SK-N-MC (cell line): ENCODE measurements around the gene HMGXB3.

Experiments
- DNase-seq: peaks from one replicate; pipeline ENCODE4 v3.0.0-alpha.2; 2011; ENCODE audit warnings: low read depth, low spot score
- H3K27ac ChIP-seq: fragments of 200-600 bp; sonication (generic); 2 replicates; pipeline ENCODE4 v1.5.1; 2016; ENCODE audit warnings: mixed run types
- H3K36me3 ChIP-seq: fragments of 200-600 bp; sonication (generic); 2 replicates; pipeline ENCODE4 v1.6.1; 2017; ENCODE audit warnings: antibody characterized with exemption, low read length, mixed read lengths; ENCODE audit not compliant: insufficient read depth
- H3K4me3 ChIP-seq: fragments of 200-600 bp; sonication (generic); 2 replicates; pipeline ENCODE4 v1.5.1; 2016
- H3K9ac ChIP-seq: fragments of 200-600 bp; sonication (generic); 2 replicates; pipeline ENCODE4 v1.8.0; 2017; ENCODE audit warnings: mixed run types, mixed read lengths; ENCODE audit not compliant: insufficient read length
- H3K9me3 ChIP-seq: fragments of 200-600 bp; sonication (generic); 2 replicates; pipeline ENCODE4 v1.6.1; 2017; ENCODE audit warnings: low read depth, mild to moderate bottlenecking, antibody characterized with exemption, low read length, moderate library complexity, mixed read lengths
- EZH2 ChIP-seq: fragments of 200-600 bp; sonication (generic); IDR thresholded peaks from one replicate; pipeline ENCODE4 v1.6.1; 2017; ENCODE audit warnings: antibody characterized with exemption
- FOXP2 ChIP-seq: optimal IDR thresholded peaks from 2 replicates; pipeline ENCODE3; 2011; ENCODE audit warnings: mild to moderate bottlenecking, moderate library complexity; ENCODE audit not compliant: insufficient read depth; ENCODE audit errors: extremely low read length, control extremely low read depth
- POLR2AphosphoS5 ChIP-seq: IDR thresholded peaks from 2 replicates; pipeline ENCODE4 v1.6.1; 2012; ENCODE audit warnings: mild to moderate bottlenecking, low read depth, low read length, borderline replicate concordance

HMGXB3 gene

DNA sequence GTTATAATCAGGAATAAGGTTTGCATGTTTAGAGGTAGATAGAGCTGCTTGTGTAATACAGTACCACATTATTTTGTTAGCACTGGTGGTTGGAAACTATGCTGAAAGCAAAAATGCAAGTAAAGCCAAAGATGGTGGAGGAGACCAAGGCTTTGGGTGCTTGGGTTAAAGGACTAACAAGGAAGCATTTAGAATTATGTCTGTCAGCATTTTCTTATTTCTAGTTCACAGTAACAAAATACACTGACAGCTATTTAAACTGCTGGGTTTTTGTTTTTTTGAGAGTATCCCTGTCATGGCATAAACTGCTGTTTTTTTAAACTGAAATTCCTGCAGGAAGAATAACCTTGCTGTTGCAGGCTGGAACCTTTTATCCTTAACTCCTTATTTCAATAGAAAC, 6.5 kb downstream of the HMGXB3 start:
- DNase-seq, result no peak
- peaks cover 57% of the 10 kb centered on the region for H3K36me3 ChIP-seq
- no peak for TF ChIP-seq POLR2AphosphoS5
- no peak for TF ChIP-seq FOXP2
- TF ChIP-seq EZH2, result no peak
- H3K4me3 ChIP-seq, result no peak overlapping the region
- H3K9me3 ChIP-seq, result no peaks in the 10 kb centered on the region
- H3K9ac ChIP-seq, result no peak overlapping the region
- no peak overlapping the region for H3K27ac ChIP-seq

DNA sequence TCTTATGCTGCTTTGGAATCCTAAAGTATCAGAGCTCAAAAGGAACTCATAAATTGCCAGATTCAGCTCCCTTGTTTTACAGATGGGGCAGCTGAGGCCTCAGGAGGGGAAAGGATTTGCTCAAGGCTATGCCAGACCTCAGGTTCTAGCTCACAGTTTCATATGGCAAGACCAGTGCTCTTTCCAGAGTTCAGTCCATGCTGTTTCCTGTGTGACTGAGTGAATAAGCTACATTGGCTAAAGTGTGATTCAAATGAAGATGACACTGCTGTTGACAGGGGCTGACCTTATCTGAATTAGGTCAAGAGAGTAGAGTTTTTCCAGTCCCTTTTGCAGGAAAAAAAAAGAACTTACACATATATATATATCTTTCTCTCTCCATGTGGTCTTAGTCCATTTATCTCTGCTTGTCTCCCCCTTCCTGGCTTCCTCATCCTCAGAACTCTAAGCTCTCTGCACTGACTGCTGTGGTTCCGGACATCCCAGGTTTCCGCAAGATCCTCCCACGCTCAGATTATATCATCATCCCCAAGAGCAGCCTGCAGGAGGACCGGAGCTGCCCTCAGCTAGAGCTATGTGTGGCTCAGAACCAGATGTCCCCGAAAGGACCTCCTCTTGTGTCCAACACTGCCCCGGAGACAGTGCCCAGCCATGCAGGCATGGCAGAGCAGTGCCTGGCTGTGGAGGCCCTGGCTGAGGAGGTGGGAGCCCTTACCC, 9.3 kb downstream of the HMGXB3 start:
- TF ChIP-seq POLR2AphosphoS5 (no peak), EZH2 (no peak), FOXP2 (no peak)

DNA sequence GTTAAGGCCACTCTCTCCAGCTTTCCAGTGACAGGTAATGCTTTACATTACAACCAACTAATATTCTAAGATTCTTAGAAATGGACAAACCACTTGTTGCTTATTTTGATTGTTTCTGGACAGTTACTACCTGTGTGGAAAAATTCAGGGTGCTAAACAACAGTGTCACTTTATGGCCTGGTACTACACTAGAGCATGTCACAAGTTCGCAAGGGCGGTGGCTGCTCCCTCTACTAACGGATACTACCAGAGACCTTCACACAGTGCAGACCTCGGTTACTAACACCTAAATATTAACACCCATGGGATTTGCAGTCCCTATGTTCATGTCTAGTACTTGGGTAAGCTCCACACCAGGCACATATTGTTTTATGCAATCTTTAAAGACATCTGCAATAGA, 13.4 kb downstream of the HMGXB3 start:
- no peak overlapping the region for H3K27ac ChIP-seq
- peaks cover 3% of the 10 kb centered on the region; the same call in 1 of the 2 replicates for H3K9me3 ChIP-seq
- TF ChIP-seq EZH2 (no peak), POLR2AphosphoS5 (no peak), FOXP2 (no peak)
- no peak for DNase-seq
- H3K4me3 ChIP-seq, result no peak overlapping the region
- peaks cover 96% of the 10 kb centered on the region for H3K36me3 ChIP-seq
- H3K9ac ChIP-seq, result no peak overlapping the region

More for the DNA sequence above, 9.3 kb downstream of the HMGXB3 start:
- H3K9me3 ChIP-seq, result no peaks in the 10 kb centered on the region
- DNase-seq, result no peak
- H3K4me3 ChIP-seq, result no peak overlapping the region
- H3K27ac ChIP-seq, result no peak overlapping the region
- peaks cover 80% of the 10 kb centered on the region for H3K36me3 ChIP-seq
- no peak overlapping the region for H3K9ac ChIP-seq

DNA sequence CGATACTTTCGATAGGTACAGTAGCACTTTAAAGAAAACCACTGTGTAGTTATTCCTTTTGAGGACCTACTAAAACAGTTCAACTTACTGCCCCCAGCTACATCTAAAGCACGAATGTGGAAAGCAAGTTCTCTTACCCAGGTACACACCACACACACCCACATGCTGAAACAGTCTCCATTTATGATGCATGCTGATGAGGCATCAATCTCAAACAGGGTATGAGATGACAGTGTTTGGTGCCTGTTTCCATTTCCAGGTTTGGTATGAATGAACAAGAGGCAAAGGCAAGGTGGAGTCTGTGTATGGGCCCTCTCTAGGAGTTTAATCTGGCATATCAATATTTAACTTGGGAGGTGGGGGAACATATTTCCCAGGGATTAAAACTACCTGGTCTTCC, 13.9 kb downstream of the HMGXB3 start:
- Histone ChIP-seq H3K27ac (no peak overlapping the region), H3K9ac (no peak overlapping the region), H3K36me3 (peaks cover 96% of the 10 kb centered on the region), H3K4me3 (no peak overlapping the region), H3K9me3 (peaks cover 3% of the 10 kb centered on the region; the same call in 1 of the 2 replicates)
- no peak for DNase-seq
- TF ChIP-seq FOXP2 (no peak), POLR2AphosphoS5 (no peak), EZH2 (no peak)

DNA sequence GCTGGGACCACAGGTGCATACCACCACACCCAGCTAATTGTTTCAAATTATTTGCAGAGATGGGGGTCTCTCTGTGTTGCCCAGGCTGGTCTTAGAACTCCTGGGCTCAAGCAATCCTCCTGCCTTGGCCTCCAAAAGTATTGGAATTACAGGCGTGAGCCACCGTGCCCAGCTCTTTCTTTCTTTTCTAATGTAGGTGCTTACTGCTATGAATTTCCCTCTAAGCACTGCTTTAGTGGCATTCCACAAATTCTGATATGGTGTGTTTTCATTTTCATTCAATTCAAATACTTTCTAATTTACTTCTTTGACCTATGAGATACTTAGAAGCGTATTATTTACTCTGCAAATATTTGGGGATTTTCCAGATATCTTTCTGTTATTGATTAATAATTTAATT, 14.9 kb downstream of the HMGXB3 start:
- no peak overlapping the region for H3K4me3 ChIP-seq
- H3K36me3 ChIP-seq, result peaks cover 96% of the 10 kb centered on the region
- H3K9me3 ChIP-seq, result peaks cover 3% of the 10 kb centered on the region; the same call in 1 of the 2 replicates
- DNase-seq, result no peak
- no peak for TF ChIP-seq EZH2
- TF ChIP-seq FOXP2, result no peak
- TF ChIP-seq POLR2AphosphoS5, result no peak
- H3K27ac ChIP-seq, result no peak overlapping the region
- no peak overlapping the region for H3K9ac ChIP-seq

DNA sequence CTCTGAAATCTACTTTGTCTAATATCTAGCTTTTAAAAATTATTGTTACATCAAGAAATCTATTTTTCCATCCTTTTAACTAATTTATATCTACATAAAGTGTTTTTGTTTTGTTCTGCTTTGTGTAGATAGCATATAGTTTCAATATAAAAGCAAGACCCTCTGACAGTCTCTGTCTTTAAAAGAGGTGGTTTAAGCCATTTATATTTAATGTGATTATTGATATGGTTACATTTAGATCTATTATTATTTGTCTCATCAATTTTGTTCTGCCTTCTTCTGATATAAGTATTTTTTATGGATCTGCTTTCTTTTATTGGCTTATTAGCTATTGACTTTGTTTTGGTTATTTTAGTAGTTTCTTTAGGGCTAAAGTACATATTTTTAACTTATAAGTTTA, 16.0 kb downstream of the HMGXB3 start:
- no peak for DNase-seq
- Histone ChIP-seq H3K9ac (no peak overlapping the region), H3K9me3 (peaks cover 3% of the 10 kb centered on the region; the same call in 1 of the 2 replicates), H3K36me3 (peaks cover 97% of the 10 kb centered on the region), H3K27ac (no peak overlapping the region), H3K4me3 (no peak overlapping the region)
- TF ChIP-seq EZH2 (no peak), FOXP2 (no peak), POLR2AphosphoS5 (no peak)

DNA sequence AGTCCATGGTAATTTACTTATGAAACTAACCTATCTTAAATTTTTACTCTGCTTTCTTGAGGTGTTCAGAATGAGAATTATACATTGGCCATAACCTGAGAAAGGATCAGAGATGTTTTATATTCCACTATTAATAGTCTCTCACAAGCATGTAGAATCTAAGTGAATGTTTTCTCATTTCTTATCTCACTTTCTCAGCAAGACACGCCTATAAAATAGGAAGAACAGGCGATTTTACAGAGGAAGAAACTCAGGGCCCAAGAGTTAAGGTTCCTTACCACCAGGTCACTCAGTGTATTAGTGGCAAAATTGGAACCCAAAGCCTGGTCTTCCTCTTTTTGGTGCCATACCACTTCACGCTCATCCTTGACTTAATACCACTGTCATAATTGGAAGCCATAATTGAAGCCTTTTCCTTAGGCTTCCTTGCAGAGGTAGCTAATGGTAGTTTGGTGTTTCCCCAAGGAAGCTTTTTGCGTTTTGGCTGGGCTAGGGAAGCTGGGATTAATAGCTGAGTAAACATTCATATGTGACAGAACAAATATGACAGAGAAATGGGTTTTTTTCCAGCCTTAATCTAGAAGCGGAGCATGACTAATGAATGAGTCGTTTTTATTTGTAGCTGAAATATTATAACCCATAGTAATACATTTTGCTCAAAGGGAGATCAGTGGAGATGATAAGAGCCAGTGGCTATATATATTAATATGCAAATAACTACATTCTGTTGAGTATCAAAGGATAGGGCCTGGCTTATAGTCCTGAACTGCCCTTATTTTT, 16.9 kb downstream of the HMGXB3 start:
- Histone ChIP-seq H3K4me3 (no peak overlapping the region), H3K36me3 (peaks cover 93% of the 10 kb centered on the region), H3K27ac (no peak overlapping the region), H3K9me3 (peaks cover 3% of the 10 kb centered on the region; the same call in 1 of the 2 replicates), H3K9ac (no peak overlapping the region)
- no peak for TF ChIP-seq EZH2
- TF ChIP-seq POLR2AphosphoS5, result no peak
- no peak for TF ChIP-seq FOXP2
- DNase-seq, result no peak

DNA sequence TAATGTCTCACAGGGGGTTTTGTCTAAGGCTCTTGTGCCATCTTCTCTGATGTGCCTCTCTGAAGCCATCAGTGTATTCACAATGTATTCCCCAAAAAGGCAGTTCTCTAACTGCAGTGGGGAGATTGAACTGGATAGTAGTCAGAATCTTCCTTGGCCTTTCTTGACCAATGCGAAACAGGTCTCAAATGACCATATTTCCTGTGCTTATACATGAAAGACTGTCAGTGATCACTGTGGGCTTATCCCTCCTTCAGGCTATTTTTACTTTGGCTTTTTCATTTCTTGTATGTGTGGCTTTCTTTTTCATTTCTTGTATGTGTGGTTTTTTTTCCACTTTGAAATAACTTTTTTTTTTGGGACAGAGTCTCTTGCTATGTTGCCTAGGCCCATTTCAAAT, 19.7 kb downstream of the HMGXB3 start:
- Histone ChIP-seq H3K9ac (no peak overlapping the region), H3K36me3 (peaks cover 89% of the 10 kb centered on the region)

More for the DNA sequence above, 19.7 kb downstream of the HMGXB3 start:
- H3K9me3 ChIP-seq, result peaks cover 3% of the 10 kb centered on the region; the same call in 1 of the 2 replicates
- no peak overlapping the region for H3K27ac ChIP-seq
- TF ChIP-seq FOXP2, result no peak
- TF ChIP-seq EZH2, result no peak
- TF ChIP-seq POLR2AphosphoS5, result no peak
- no peak for DNase-seq
- no peak overlapping the region for H3K4me3 ChIP-seq
